AG20443 (cell line): Measurements from ENCODE around the gene IFITM10.
"Not testable (repeated sequence)": the region's sequence is repeated elsewhere in the genome, so short reads cannot be mapped to it uniquely, and the experiment has no call there.

Experiments used
- DNase-seq: peaks from one replicate; pipeline ENCODE4 v3.0.0; 2012; ENCODE audit warnings: low spot score, mixed read lengths

IFITM10 gene

DNA sequence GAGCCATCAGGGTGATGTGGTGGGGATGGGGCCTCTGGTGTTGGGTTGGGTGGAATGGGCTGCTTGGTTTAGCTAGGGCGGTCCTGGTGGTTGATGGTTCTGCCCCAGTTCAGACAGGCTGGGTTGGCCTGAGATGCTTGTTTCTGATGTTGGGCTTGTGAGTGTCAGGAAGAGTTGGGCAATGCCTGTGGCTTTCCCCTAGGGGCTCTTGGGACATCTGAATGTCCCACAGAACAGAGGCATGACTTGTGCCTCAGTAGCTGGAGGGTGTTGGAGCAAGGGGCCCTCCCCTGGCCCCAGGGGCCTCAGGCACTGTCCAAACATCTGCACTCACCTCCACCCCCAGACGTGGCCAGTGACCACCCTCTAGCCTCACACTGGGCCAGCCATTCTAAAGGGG lies 27.3 kb upstream of the IFITM10 start:
- DNase-seq, result no peak

DNA sequence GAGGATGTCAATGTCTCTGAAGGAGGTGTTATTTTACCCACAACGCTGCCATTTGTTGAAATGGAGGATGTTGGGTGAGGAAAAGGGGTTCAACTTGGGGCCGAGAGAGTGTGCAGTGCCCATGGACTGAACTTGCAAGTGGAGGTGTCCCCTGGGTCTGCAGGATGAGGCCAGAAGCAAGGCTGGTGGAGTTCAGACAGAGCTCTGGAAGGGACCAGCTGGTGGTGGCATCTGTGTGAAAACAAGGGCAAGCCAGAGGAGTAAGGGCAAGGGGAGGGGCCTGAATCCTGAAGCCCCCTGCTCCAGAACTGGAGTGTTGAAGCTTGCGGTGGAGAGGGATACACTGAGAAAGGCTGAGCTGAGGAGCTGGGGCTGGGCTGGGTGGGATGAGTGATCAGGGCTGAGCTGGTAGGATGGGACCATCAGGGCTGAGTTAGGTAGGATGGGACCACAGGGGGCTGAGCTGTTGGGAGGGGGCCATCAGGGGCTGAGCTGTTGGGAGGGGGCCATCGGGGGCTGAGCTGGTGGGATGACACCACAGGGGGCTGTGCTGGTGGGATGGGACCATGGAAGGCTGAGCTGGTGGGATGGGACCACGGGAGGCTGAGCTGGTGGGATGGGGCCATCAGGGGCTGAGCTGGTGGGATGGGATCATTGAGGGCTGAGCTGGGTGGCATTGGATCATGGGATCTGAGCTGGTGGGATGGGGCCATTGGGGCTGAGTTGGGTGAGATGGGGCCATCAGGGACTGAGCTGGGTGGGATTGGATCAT lies 26.7 kb upstream of the IFITM10 start:
- DNase-seq, result no peak

DNA sequence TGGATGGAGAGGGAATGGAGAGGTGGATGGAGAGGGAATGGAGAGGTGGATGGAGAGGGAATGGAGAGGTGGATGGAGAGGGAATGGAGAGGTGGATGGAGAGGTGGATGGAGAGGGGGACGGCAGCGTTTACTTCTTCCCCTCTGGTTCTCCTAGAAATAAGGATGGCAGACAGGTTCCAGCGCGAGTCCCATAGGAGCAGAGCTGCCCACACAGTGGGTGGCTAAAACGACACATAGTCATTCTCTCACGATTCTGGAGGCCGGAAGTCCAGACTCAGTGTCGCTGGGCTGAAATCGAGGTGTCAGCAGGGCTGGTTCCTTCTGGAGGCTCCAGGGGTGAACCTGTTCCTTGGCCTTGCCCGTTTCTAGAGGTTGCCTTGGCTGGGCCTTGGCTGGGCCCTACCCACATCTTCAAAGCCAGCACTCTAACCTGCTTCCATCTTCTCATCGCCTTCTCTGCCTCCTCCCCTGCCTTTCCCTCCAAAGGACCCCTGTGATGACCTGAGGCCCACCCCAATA lies 26.0 kb upstream of the IFITM10 start:
- no peak for DNase-seq

DNA sequence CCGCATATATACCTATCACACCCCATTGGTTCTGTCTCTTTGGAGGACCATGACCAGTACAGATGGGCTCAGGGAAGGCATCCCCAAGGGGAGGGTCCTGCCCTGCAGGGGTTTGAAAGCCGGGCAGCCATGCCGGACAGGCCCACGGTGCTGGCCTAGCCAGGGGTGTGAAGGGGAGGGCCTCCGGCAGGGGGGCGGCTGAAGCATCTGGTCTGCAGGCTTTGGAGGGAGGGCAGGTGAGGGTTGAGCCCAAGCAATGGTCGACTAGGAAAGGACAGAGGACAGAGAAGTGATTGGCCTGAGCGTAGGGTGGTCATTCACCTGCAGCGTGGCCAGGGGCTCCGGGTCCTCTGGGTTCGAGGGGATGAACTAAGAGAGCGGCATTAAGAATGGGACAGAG lies 24.5 kb upstream of the IFITM10 start:
- no peak for DNase-seq

DNA sequence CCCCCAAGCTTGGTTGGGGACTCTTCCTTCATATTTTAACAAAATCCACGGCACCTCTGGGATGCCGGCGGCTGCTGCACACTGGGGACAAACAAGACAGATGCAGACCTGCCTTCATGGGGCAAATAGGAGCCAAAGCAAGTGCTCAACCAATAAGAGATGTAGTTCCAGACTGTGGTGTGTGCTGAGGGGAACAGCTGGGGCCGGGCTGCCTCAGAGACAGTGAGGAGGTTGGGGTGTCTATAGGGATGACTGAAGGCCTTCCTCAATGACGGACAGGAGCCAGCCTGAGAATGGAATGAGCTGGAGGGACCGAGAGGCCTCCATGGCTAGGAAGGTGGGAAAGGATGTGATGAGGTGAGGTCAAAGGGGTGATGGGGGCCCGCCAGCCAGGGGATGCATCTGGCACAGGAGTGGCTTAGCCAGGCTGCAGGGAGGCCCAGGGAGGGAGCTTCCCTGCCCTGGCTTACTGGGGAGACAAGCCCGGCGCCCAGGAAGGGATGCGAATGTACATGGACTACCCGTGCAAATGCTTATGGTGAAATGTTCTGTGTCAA lies 23.7 kb upstream of the IFITM10 start:
- no peak for DNase-seq

DNA sequence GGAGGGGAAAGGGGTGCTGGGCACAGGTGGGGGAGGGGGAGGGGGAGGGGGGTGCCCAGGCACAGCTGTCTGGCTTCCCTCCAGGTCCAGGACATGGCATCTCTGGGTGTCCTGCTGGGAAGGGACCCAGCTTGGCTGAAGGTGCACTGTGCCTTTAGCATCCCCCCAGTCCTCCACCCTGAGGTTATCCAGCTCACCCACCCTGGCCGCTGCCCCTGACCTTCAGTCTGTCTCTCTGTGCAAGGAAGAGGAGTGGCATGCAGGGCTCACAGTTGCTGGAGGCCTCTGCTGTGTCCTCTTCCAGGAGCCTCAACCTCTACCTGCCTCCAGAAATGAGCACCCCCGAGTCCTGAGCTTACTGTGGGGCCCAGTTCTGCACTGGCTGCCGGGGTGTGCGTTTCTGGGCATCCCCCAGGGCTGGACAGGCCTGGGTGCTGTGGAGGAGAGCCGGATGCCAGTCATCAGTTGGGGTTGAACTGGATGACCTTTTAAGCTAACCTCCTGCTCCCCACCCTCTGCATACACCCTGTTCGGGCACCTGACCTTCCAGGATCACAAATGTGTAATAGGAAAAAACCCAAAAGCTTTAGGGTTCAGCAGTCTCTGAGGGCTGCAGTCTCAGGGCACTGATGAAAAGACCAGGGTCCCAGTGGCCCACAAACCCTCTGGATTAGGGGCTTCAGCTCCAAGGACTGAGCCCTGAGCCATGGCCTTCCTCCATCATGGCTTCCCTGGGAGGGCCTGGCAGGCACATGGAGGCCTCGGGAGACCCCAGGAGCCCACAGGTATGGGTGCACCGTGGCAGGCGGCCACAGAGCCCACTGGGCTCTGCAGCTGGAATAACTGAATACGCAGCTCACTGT lies 23.0 kb upstream of the IFITM10 start:
- no peak for DNase-seq

DNA sequence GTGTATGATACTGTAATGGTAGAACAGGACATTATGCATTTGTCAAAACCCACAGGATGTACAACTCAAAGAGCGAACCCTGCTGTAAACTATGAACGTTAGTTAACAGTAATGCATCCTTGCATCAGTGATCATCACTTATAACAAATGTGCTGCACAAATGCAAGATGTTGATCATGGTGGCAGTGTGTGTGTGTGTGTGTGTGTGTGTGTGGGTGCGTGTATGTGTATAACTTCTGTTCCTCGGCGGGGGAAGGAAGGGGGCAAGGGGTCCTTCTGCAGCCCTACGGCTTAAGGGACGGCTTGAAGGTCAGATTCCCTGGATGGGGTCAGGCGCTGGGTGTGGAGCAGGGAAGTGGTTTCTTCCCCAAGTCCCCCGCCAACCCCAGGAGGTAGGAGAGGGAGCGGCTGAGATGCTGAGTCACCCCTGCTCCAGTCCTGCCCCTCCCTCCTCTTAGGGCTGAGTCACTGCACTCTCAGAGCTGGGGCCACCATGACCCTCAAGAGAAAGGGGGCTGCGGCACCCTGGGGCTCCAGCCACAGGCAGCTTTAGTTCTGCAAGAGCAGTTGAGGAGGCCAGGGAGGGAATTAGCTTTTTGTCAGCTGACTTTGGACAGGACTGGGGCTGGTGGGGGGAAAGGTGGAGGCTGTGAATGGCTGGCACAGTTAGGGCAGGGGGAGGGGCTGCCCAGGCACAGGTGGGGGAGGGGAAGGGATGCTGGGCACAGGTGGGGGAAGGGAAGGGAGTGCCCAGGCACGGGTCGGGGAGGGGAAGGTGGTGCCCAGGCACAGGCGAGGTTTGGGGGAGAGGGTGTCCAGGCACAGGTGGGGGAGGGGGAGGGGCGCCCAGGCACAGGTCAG lies 22.1 kb upstream of the IFITM10 start:
- DNase-seq, result peak; percentile 96

DNA sequence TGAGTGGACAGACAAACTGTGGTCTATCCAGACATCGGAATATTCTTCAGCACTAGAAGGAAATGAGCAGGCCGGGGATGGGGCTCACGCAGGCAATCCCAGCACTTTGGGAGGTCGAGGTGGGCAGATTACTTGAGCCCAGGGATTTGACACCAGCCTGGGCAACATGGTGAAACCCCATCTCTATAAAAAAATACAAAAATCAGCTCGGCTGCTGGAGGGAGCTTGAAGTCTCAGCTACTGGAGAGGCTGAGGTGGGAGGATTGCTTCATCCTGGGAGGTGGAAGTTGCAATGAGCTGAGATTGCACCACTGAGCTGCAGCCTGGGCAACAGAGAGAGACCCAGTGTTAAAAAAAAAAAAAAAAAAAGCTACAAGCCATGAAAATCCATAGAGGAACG lies 21.3 kb upstream of the IFITM10 start:
- DNase-seq, result no peak

DNA sequence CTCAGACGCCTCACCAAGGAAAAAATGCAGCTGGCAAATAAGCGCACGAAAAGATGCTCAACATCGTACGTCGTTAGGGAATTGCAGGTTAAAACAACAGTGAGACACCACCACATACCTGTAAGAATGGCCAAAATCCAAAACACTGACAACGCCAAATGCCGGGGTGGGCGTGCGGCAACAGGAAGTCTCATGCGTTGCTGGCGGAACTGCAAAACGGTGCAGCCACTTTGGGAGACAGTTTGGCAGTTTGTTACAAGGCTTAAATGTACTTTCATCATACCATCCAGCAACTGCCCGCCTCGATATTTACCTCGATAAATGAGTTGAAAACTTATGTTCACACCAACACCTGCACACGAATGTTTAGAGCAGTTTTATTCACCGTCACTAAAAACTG lies 20.9 kb upstream of the IFITM10 start:
- DNase-seq, result no peak

DNA sequence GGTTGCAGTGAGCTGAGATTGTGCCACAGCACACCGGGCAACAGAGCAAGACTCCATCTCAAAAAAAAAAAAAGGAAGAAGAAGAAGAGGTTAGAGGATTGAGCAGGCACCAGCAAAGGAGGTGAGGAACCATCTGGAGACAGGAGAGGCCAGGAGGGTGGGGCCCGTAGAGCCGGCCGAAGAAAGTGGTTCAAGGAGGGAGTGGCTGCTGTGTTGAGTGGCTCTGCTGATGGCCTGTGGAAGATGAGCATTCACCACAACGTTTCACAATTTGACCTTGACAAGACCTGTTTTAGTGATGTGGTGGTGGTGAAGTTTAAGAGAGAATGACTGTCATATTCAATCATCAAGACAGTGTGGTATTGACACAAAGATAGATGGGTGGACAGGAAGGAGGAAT lies 20.1 kb upstream of the IFITM10 start:
- DNase-seq, result no peak

DNA sequence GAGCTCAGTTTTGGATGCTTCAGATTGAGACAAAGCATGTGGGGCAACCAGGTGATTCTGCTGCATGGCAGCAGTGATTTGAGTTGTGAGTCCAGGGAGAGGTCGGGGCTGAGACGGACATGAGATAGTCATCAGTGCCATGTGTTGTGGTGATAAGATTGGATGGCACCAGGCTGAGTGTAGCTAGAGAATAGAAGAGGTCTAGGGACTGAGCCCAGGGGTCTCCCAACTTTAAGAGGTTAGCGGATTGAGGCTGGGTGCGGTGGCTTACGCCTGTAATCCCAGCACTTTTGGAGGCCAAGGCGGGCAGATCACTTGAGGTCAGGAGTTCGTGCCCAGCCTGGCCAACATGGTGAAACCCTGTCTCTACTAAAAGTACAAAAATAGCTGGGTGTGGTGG lies 19.7 kb upstream of the IFITM10 start:
- no peak for DNase-seq

DNA sequence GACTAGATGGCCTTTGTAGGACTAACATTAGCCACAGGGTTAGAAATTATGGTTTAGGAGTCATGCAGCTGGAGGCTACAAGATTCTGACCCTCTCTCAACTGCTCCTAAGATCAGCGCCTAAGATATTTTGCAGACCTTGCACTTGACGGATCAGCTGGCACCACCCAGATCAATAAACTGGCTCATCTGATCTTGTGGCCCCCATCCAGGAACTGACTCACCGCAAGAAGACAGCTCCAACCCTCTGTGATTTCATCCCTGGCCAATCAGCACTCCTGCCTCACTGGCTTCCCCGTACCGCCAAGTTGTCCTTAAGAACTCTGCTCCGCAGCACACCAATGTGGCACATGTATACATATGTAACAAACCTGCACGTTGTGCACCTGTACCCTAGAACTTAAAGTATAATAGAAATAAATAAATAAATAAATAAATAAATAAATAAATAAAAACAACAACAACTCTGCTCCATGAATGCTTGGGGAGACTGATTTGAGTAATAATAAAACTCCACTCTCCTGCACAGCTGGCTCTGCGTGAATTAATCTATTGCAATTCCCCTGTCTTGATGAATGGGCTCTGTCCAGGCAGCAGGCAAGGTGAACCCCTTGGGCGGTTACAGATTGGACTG lies 19.0 kb upstream of the IFITM10 start:
- not testable (repeated sequence) for DNase-seq

DNA sequence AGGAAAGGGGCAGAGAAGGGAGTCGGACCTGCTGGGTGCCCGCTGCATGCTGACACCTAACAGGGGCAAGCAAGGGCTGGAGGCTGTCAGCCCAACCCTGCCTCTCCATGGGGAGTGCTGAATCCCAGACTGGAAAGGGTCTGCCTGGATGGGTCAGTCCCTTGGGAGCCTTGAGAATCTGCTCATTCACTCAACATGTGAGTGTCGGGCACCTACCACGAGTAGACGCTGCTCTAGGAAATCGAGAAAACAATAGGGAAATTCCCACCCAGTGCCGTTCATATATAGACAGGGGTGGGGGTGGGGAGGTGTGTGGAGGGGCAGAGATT lies 17.7 kb upstream of the IFITM10 start:
- no peak for DNase-seq

DNA sequence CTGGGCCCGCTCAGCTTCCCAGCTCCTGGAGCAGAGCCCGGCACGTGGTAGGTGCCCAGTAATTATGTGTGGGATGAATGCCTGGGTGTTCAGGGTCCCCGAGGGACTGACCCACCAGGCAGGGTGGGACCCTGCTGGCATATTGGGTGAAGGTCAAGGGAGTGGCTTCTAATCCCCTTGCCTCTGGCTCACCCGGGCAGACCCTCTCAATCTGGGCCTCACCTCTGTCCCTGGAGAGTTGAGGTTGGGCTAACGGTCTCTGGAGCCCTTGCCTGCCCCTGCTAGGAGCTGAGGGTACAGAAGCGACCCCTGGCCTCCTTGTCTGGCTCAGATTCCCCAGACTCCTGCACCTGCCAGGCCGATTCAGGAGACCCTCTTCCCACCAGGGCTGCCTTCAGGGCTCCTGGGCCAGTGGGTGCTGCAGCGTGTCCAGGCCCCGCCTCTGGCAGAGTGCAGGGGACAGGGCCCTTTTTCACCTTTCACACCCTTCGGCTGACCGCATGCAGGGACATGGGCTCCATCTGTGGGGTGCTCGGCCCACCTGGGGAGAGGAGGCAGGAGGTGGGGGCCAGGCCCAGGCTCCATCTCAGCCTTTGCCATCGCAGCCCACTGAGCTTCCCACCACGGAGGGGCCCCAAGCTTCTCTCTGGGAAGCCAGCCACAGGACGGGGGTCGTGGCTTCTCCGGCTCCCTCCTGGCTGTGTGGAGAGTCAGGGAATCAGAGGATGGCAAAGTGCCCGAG lies 17.2 kb upstream of the IFITM10 start:
- DNase-seq, result no peak

DNA sequence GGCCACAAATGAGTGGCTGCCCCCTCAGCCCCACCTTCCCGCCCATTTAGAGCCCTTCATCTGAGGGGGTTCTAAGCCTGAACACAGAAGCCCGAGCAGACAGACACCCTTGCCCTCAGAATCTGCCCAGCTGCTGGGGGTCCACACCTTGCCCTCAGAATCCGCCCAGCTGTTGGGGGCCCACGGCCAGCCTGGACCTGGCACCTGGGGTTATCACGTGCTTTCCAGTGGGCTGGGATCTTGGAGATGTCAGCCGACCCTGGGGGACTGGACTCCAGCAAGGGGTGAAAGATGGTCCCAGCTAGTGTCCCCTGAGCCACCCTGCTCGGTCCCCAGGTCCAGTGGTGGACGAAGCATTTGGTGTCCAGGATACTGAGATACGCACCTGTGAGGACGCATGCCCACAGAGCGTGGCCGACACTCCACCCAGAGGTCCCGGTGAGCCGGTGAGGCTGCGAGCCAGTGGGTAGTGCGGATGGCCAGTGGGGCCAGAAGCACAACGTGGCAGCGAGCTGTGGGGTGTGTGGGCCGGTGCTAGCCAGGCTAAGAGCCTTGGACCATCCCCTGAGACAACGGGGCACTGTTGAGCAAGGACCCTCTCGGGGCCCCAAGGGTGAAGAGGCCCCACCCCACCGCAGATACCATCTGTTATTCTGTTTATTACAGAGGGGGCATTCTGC lies 16.5 kb upstream of the IFITM10 start:
- no peak for DNase-seq

DNA sequence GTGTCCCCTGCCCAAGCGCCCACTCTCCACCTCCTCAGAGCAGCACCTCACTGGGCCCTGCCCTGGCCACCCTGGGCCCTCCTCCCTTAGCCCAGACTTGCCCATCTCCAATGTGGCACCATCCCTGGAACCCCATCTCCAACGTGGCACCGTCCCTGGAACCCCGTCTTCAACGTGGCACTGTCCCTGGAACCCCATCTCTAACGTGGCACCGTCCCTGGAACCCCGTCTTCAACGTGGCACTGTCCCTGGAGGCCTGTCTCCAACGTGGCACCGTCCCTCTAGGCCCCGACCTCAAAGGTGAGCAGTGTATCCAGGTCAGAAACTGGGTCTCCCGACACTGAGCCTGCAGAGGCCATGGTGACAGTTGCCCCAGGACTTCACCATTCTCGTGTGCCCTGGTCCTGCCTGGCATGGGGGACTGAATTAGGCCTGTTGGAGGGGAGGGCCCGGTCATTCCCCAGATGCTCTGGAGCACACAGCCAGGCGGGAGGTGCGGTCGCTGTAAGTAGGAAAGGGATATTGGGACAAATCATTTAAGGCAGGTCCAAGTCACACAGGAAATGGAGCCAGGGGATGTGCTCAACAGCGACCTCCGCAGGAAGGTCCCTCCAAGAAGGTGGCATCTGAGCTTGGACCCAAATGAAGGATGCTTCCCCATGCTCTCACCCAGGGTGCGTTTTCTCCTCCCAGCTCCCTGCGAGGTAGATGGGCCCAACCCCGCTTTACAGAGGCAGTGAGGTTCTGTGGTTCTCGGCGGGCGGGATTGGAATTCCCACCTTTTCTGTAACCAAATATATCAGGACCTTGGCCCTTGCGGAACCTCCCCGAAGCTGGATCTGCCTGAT lies 15.7 kb upstream of the IFITM10 start:
- no peak for DNase-seq

DNA sequence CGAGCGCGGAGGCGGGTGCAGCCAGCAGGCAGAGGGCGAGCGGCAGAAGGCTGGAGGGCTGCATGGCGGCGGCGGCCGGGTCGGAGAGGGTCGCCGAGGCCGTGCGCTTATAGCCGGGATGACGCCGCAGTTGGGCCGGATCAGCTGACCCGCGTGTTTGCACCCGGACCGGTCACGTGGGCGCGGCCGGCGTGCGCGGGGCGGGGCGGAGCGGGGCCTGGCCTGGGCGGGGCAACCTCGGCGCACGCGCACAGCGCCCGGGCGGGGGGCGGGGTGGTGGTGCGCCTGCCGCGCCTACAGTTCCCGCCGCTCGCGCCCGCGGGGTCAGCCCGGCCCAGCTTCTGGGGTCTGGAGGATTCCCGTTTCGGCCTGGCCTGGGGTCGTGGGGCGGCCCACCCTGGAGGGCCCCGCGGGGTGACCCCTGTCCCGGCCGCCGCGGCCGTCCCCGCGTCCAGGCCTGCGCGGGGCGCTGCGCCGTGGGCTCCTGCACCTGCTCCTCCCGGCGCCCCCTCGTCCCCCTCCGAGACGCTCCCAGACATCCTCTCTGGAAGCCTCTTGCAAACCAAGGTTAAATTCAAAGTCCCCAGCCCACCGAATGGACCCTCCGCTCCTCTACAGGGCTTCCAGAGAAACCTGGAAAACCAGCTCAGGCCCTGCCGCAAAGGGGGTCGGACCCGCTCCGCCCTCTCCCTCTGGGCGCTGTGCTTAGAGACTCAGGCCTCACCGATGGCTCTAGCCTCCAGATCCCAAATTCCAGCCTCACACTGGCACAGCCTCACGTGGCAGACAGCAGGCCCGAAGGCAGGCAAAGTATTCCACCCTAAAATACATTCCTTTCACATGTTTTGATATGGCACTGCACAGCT lies 13.6 kb upstream of the IFITM10 start, which contains the start of gene CTSD:
TSS of gene CTSD (minus strand) at position 132 of the 866 bp plus-strand sequence. CDS start at position 64, 68 bp downstream.
- peak; percentile 100 for DNase-seq

DNA sequence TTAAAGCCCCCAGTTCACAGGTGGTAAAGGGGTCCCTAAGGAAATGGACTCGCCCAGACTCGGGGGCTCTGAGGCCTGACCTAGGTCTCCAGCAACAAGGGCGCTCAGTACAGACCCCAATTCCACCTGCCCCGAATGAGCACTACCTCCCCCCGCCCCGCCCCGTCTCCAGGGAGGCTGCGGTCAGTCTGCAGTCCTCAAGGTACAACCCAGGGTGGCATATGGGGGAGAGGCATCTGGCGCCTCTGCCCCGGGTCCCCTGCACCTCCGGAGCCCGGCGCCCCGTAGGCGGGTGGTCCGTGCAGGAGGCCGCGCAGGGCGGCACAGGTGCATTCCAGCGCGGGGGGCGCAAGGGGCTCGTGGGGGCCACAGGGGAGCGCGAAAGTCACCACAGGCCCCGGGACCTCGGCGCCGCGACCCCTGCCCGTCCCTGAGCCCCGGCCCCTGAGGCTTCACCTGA lies 13.0 kb upstream of the IFITM10 start:
- DNase-seq, result no peak
